ENCODE data around the gene TBC1D5. TPM values are rescaled to one million over a fixed set of nuclear protein-coding genes. Genes with fewer than 3 reads are reported as not detected.

TBC1D5 gene
- total and polyA plus RNA-seq, 12 donors = 6.7 to 35.6 (median 30.5) TPM

DNA sequence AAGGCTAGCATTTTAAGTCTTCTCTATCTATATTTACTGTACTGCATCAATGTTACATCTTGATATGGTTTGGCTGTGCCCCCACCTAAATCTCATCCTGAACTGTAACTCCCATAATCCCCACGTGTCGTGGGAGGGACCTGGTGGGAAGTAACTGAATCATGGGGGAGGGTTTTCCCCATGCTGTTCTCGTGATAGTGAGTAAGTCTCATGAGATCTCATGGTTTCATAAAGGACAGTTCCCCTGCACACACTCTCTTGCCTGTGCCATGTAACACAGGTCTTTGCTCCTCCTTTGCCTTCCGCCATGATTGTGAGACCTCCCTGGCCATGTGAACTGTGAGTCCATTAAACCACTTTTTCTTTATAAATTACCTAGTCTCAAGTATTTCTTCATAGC, 161.5 kb downstream of the TBC1D5 start:
- Histone ChIP-seq H3K4me1 (peaks cover 0 to 34% (median 8%) of the 10 kb centered on the region in 9 donors), H3K4me3 (no peak overlapping the region), H3K9me3 (no peaks in the 10 kb centered on the region), H3K27me3 (no peaks in the 10 kb centered on the region), H3K36me3 (no peaks in the 10 kb centered on the region), H3K27ac (no peak overlapping the region)
- ATAC-seq (no peak), DNase-seq (no peak)
- intact Hi-C loops (cut with DNase I) = no loop called here
- TF ChIP-seq, protein P1, sequence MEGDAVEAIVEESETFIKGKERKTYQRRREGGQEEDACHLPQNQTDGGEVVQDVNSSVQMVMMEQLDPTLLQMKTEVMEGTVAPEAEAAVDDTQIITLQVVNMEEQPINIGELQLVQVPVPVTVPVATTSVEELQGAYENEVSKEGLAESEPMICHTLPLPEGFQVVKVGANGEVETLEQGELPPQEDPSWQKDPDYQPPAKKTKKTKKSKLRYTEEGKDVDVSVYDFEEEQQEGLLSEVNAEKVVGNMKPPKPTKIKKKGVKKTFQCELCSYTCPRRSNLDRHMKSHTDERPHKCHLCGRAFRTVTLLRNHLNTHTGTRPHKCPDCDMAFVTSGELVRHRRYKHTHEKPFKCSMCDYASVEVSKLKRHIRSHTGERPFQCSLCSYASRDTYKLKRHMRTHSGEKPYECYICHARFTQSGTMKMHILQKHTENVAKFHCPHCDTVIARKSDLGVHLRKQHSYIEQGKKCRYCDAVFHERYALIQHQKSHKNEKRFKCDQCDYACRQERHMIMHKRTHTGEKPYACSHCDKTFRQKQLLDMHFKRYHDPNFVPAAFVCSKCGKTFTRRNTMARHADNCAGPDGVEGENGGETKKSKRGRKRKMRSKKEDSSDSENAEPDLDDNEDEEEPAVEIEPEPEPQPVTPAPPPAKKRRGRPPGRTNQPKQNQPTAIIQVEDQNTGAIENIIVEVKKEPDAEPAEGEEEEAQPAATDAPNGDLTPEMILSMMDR (IDR thresholded peaks at IDR 0.05) = no peak
- 94 to 95% methylated on average over 4 of the region's 4 CpGs for WGBS, 2 donors

GRCh38 chr3:17579289-17580031, 163.0 kb downstream of the TBC1D5 start:
- H3K27ac ChIP-seq = no peak overlapping the region
- ATAC-seq (no peak), DNase-seq (no peak)
- no peak overlapping the region for H3K4me3 ChIP-seq
- WGBS, 2 donors = 73 to 80% methylated on average over 3 of the region's 3 CpGs
- no peaks in the 10 kb centered on the region for H3K27me3 ChIP-seq
- TF ChIP-seq, protein P1 (IDR thresholded peaks at IDR 0.05) = no peak
- intact Hi-C loops (cut with DNase I) = no loop called here
- H3K9me3 ChIP-seq = no peaks in the 10 kb centered on the region
- H3K36me3 ChIP-seq = no peaks in the 10 kb centered on the region
- peaks cover 0 to 30% (median 8%) of the 10 kb centered on the region in 9 donors for H3K4me1 ChIP-seq

- peaks cover 0 to 30% (median 8%) of the 10 kb centered on the region in 9 donors for H3K4me1 ChIP-seq
- peak overlapping the region in 1 of 10 donors; percentile 17 for H3K27ac ChIP-seq
- TF ChIP-seq, protein P1 (IDR thresholded peaks at IDR 0.05) = no peak
- no peaks in the 10 kb centered on the region for H3K9me3 ChIP-seq
- no peaks in the 10 kb centered on the region for H3K36me3 ChIP-seq
- H3K27me3 ChIP-seq = no peaks in the 10 kb centered on the region
- intact Hi-C loops (cut with DNase I) = no loop called here
- 58 to 66% methylated on average over 4 of the region's 4 CpGs for WGBS, 2 donors
- no peak for DNase-seq
- H3K4me3 ChIP-seq = no peak overlapping the region
- no peak for ATAC-seq
Measured at GRCh38 chr3:17577796-17578520, 164.5 kb downstream of the TBC1D5 start.

GRCh38 chr3:17573396-17573795, 169.0 kb downstream of the TBC1D5 start:
- H3K27me3 ChIP-seq = no peaks in the 10 kb centered on the region
- TF ChIP-seq, protein P1 (IDR thresholded peaks at IDR 0.05) = no peak
- H3K4me3 ChIP-seq = no peak overlapping the region
- 84 to 93% methylated on average over 1 of the region's 1 CpG for WGBS, 2 donors
- DNase-seq = no peak
- ATAC-seq = no peak
- no peaks in the 10 kb centered on the region for H3K9me3 ChIP-seq
- H3K27ac ChIP-seq = no peak overlapping the region
- H3K4me1 ChIP-seq = peaks cover 0 to 10% (median 6%) of the 10 kb centered on the region in 9 donors
- H3K36me3 ChIP-seq = no peaks in the 10 kb centered on the region
- intact Hi-C loops (cut with DNase I) = no loop called here
